Brain pericyte (primary cell): ENCODE measurements around the gene RHBDD2.
"Not testable (repeated sequence)": the region's sequence is repeated elsewhere in the genome, so short reads cannot be mapped to it uniquely, and the experiment has no call there.

ENCODE experiments used
- DNase-seq: peaks from one replicate; pipeline ENCODE4 v3.0.0-alpha.2; 2012; ENCODE audit warnings: low read depth, low spot score

RHBDD2 gene

DNA sequence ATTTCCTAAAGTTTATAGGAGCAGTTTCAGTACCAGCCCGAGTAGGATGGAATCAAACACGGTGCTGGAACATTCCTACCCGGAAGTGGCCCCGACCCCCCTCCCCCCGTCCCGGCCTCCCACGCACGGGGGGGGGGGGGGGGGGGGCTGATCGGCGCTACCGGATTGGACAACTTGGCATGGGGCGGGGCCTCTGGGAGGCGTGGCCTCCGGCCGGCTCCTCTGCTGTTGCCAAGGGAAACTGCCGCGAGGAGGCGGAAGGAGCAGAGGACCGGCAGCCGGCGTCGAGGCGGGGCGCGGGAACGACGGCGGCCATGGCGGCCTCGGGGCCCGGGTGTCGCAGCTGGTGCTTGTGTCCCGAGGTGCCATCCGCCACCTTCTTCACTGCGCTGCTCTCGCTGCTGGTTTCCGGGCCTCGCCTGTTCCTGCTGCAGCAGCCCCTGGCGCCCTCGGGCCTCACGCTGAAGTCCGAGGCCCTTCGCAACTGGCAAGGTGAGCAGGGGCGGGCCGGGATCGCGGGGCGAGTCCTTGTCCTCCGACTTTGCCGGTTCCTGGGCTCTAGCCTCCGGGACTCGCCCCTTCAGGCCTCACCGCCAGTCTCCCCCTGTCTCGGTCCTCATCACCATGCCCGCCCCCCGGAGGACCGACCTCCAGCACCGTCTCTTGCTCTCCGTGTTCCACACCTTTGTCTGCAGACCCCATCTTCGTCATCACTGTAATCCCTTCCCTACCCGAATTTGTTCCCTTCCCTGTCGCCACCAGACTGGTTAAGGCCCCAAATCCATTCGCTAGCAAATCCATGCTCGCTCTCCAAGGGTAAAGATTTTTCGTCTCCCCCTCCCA, at the start of gene RHBDD2:
TSS of gene RHBDD2 (plus strand) at position 266 of the 843 bp plus-strand sequence. CDS start at position 315, 49 bp downstream.
- peak; percentile 53 for DNase-seq

DNA sequence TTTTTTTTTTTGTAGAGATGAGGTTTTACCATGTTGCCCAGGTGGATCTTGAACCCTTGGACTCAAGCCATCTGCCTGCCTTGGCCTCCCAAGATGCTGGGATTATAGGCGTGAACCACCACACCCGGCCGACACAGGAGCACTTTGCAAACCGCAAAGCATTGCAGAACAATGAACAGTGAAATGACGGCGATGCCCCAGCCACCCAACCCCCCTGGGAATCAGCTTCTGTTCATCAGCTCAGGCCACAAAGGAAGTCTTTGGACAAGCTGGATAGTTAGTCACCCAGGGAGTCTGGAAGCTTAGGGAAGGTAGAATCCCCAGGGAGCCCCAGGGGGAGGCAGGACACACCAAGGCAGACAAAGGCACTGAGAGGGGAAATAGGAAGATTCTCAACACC, 49.2 kb upstream of the RHBDD2 start:
- not testable (repeated sequence) for DNase-seq

DNA sequence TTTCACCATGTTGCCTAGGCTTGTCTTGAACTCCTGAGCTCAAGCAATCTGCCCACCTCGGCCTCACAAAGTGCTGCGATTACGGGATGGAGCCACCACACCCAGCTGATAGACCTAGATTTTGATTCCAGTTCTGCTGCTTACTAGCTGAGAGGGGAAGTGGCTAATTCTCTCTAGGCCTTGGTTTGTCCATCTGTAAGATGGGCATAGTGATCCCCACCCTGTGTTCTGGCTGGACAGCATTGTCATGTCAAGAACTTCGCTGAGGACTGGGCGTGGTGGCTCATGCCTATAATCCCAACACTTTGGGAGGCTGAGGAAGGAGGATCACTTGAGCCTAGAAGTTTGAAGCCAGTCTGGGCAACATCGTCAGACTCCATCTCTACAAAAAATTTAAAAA, 47.9 kb upstream of the RHBDD2 start:
- no peak for DNase-seq

DNA sequence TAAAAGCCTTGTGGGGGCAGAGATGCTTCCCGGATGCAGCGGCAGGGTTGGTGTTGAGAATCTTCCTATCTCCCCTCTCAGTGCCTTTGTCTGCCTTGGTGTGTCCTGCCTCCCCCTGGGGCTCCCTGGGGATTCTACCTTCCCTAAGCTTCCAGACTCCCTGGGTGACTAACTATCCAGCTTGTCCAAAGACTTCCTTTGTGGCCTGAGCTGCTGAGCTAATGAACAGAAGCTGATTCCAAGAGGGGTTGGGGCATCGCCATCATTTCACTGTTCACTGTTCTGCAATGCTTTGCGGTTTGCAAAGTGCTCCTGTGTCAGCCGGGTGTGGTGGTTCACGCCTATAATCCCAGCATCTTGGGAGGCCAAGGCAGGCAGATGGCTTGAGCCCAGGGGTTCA, 45.2 kb upstream of the RHBDD2 start:
- DNase-seq, result not testable (repeated sequence)

DNA sequence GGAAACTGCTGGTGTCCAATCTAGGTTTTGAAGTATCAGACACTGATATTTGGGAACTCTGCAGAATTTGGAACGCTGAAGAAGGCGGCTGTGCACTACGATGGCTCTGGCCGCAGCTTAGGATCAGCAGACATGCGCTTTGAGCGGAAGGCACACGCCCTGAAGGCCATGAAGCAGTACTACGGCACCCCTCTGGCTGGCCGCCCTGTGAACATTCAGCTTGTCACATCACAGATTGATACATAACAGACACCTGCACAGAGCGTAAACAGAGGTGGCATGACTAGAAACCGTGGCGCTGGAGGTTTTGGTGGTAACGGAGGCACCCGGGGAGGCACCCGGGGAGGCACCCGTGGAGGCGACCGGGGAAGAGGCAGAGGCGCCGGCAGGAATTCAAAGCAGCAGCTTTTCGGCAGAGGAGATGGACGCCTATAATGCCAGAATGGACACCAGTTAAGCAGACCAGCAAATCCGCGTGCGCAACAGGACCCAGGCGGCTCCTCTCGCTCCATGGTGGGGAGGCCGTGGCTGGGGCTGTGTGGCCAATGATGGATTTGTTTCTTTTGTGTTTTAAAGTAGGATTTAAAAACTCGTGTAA, 43.0 kb upstream of the RHBDD2 start:
- no peak for DNase-seq

DNA sequence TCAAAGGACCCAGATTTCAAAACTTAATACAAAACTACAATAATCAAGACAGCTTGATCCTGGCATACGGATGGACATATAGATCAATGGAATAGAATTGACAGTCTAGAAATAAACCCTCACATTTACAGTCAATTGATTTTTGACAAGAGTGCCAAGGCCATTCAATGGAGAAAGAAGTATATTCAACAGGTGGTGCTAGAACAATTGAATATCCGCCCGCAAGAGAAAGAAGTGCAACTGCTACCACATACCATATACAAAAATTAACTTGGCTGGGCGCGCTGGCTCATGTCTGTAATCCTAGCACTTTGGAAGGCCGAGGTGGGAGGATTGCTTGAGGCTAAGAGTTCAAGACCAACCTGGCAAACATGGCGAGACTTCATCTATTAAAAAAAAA, 42.0 kb upstream of the RHBDD2 start:
- DNase-seq, result no peak

DNA sequence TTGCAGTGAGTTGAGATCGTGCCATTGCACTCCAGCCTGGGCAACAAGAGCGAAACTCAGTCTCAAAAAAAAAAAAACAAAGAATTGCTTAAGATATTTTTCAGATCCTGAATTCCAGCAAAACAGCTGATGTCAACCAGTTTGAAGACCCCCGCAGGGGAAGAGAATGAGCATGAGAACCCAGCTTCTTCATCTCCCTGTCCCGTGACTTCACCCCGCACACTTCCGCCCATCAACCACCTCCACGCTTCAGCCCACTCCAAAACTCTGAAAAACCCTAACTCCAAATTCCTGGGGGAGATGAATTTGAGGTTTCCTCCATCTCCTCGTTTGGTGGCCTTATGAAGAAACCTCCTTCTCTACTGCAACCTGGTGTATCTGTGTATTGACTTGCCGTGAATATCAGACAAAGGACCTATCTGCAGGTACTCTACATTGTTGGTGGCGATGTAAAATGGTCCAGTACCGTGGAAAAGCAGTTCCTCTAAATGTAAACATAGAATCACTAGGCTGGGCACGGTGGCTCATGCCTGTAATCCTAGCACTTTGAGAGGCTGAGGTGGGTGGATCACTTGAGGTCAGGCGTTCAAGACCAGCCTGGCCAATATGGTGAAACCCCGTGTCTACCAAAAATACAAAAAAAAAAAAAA, 40.4 kb upstream of the RHBDD2 start:
- not testable (repeated sequence) for DNase-seq

DNA sequence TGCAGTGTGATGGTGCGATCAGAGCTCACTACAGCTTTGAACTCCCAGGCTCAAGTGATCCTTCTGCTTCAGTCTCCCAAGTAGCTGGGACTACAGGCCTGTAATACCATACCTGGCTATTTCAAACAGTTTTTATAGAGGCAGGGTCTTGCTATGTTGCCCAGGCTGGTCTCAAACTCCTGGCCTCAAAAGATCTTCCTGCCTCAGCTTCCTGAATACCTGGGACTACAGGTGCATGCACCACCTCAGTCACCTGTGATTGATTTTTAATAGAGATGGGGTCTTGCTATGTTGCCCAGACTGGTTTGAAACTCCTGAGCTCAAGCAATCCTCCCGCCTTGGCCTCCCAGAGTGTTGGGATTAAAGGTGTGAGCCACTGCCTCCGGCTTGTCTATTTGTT, 38.8 kb upstream of the RHBDD2 start:
- no peak for DNase-seq

DNA sequence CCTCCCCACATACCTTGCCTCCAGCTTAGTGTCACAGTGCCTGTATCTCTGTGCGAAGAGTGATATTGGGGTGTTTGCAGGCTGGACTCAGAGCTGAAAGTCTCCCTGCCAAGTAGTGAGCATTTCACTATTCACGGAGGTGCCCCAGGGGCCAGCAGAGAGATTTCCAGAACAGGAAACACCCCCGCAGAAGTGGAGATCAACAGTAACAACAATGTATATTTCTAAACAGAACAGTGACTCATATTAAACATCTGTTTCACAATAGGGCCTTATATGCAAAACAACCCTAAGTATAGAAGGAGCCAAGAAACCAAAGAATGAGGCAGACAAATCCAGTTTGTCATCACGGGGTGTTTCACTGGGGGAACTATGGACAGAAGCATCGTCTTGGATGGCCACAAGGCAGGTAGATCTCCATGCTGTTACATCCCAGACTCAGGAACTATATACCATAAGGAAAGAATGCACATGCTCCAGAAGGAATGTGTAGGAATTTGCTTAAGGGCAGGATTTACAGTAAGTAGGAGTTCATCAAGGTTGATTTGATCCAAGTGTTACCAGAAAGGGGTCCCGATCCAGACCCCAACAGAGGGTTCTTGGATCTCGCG, 35.9 kb upstream of the RHBDD2 start:
- peak; percentile 48 for DNase-seq

DNA sequence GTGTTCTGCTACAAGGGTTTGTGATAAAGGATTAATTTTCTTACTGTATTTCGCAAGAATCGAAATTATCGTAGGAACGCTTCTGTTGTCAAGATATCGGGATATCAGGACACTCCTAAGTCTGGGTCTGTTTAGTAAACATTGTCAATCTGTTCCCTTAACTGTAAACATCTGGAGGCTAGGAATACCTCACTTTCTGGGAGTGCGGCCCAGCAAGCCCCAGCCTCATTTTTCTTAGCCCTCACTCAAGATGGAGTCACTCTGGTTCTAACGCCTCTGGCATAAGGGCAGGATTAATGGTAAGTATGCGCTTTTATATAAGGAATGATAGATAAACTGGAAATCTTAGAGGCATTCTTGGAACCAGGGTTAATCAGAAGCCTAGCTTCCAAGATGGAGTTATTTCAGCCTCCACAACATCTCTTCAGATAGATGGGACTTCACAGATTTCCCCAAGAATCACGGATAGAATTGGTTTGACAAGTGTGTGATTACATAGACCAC, 35.2 kb upstream of the RHBDD2 start:
- DNase-seq, result no peak

DNA sequence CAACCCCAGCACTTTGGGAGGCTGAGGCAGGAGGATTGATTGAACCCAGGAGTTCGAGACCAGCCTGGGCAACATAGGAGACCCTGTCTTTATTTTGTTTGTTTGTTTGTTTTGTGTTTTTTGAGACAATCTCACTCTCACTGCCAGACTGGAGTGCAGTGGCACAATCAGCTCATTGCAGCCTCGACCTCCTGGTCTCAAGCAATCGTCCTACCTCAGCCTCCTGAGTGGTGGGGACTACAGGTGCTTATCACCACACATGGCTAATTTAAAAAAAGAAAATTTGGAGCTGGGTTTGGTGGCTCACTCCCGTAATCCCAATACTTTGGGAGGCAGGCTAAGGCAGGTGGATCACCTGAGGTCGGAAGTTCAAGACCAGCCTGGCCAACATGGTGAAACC, 34.7 kb upstream of the RHBDD2 start:
- no peak for DNase-seq

DNA sequence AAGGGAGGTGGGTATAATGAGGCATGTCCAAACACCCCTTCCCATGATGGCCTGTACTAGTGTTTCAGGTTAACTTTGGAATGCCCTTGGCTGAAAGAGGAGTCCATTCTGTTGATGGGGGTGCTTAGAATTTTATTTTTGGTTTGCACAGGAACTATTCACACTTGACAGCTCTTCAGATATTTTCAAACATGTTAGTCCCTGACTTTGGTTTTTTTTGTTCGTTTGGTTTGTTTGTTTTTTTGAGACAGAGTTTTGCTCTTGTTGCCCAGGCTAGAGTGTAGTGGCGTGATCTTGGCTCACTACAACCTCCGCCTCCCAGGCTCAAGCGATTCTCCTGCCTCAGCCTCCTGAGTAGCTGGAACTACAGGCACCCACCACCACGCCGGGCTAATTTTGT, 33.7 kb upstream of the RHBDD2 start:
- not testable (repeated sequence) for DNase-seq

DNA sequence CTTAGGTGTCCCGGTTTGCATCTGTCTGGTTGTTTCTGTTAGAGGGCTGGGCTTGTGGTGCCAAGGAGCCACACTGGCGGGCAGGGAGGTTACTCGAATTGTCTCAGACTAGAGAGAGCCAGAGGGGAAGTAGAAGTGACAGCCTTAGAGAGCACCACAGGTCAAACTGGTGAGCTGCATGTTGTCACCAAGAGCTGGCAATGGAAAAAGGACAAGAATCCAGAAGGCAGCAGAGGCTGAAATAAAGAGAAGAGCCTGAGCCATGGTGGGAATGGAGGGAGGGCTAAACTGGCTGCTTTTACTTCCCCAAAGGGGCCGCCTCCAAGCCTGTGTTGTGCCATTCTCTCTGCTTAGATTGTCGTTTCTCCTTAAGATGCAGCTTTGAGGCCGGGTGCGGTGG, 31.1 kb upstream of the RHBDD2 start:
- DNase-seq, result no peak

DNA sequence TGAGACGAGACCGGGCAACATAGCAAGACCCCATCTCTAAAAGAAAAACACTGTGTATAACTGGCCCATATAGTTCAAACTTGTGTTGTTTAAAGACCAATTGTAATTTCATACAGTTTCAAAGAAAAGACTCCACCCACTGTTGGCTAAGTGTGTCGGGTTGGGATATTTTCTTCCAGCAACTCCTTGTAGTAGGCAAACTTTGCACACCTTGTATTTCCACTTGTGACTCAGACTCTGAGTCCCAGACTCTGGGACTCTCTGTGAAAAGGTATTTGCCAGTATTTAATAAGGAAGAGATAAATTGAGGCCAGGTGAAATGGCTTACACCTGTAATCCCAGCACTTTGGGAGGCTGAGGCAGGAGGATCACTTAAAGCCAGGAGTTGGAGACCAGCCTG, 29.3 kb upstream of the RHBDD2 start:
- DNase-seq, result no peak

DNA sequence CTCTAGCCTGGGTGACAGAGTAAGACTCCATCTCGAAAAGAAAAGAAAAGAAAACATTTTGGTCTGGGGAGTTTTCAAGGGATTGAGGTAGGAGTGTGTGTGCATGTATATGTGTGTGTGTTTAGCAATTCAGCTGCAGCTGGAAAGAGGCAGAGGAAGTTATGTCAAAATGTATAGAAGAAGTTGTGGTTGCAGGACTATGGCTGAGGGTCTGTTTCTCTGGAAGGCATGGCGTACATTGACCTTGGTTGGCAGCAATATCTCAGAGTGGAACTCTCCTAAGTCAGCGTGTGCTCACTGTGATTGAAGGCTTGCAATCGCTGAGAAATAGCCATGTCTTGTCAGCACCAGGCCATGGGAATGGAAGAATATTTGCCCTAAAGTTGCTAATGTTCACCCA, 28.6 kb upstream of the RHBDD2 start:
- no peak for DNase-seq

DNA sequence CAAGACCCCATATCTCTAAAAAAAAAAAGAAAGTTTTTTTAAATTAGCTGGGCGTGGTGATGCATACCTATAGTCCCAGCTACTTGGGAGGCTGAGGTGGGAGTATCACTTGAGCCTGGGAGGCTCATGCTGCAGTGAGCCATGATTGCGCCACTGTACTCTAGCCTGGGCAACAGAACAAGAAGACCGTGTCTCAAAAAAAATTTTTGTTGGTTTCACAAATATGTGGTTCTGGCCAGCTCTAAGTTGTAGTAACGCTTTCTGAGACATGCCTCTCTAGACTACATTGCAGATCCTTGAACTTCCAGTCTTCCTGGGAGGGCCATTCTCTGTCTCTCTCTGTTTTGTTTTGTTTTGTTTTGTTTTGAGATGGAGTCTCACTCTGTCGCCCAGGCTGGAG, 24.6 kb upstream of the RHBDD2 start:
- DNase-seq, result no peak

DNA sequence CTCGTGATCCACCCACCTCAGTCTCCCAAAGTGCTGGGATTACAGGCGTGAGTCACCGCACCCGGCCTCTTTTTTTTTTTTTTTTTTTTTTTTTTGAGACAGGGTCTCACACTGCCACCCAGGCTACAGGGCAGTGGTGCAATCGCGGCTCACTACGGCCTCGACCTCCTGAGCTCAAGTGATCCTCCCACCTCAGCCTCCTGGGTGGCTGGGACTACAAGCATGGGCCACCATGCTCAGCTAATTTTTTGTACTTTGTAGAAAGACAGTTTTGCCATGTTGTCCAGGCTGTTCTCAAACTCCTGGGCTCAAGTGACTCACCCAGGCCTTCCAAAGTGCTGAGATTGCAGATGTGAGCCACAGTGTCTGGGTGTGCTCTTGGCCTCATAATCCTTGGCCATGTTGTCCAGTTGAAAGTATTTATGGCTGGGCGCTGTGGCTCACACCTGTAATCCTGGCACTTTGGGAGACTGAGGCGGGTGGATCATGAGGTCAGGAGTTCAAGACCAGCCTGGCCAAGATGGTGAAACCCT, 24.0 kb upstream of the RHBDD2 start:
- DNase-seq, result not testable (repeated sequence)

DNA sequence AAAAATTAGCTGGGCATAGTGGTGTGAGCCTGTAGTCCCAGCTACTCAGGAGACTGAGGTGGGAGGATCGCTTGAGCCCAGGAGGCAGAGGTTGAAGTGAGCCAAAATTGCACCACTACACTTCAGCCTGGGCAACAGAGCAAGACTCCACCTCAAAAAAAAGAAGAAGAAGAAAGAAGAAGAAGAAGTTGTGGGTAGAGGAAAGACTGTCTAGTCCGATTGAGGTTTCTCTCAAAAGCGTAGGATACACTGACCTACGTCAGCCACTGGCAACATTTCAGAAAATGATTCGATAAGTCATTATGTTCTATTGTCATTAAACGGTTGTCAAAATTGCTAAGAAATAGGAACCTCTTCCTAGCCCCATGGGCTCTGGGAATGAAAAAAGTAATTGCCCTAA, 22.3 kb upstream of the RHBDD2 start:
- no peak for DNase-seq

DNA sequence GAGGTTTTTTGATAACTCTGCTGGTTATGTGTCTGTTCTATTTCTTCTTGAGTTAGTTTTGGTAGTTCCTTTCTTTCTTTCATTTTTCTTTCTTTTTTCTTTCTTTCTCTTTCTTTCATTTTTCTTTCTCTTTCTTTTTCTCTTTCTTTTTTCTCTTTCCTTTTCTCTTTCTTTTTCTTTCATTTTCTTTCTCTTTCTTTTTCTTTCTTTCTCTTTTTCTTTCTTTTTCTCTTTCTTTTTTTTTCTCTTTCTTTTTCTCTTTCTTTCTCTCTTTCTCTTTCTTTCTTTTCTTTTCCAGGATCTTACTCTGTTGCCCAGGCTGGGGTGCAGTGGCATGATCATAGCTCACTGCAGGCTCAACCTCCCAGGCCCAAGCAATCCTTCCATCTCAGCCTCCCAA, 20.4 kb upstream of the RHBDD2 start:
- no peak for DNase-seq

DNA sequence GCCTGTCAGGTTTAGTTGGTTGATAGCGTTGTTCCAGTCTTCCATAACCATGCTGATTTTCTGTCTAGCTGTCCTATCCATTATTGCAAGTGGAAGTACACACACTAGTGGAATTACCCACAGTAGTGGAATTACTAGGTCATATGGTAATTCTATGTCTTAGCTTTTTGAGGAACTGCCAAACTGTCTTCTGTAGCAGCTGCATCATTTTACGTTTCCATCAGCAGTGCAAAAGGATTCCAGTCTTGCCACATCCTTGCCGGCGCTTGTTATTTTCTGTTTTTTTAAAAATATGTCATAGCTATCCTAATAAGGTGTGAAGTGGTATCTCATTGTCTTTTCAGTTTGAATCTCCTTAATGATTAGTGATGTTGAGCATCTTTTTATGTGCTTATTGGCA, 17.2 kb upstream of the RHBDD2 start:
- DNase-seq, result no peak

DNA sequence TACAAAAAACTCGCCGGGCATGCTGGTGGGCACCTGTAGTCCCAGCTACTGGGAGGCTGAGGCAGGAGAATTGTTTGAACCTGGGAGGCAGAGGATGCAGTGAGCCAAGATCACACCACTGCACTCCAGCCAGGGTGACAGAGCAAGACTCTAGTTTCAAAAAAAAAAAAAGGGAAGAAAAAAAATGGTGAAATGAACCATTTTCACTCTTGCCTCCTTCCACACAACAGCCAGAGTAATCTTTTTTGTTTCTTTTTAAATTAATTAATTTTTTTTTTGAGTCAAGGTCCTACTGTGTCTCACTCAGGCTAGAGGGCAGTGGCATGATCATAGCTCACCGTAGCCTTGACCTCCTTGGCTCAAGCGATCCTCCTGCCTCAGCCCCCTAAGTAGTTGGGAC, 14.6 kb upstream of the RHBDD2 start:
- DNase-seq, result not testable (repeated sequence)

DNA sequence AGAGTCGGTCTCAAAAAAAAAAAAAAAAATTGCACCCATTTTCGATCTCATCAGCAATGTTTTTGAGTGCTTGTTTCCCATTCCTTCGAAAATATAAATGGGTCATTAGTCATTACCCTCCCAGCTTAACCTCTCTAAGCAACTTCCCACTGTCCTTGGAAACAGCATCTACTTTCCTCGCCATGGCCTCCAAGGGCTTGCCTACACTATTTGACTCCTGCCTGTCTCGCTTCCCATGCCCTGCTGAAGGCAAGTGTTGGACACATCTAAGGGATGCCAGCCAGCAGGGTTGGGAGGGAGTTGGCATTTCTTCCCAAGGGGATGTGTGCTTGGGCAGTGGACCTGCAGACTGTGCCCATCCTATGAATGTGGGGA, 12.7 kb upstream of the RHBDD2 start:
- no peak for DNase-seq
